ENCODE measurements around the gene CDH23.

GRCh38 chr10:71349406-71349805, 47.3 kb upstream of the CDH23 start:
- TF ChIP-seq CTCF (IDR thresholded peaks at IDR 0.05) (no peak), POLR2A (IDR thresholded peaks at IDR 0.05) (no peak)

Data from suprapubic skin (tissue), 3 donors.